Upper lobe of left lung (tissue), 6 donors: ENCODE data around the gene RPGRIP1L. TPM values are rescaled to one million over a fixed set of nuclear protein-coding genes. Genes with fewer than 3 reads are reported as not detected.
A peak's percentile ranks its signal among the peaks of the same experiment; 100 is the strongest.
"Not testable (repeated sequence)": the region's sequence is repeated elsewhere in the genome, so short reads cannot be mapped to it uniquely, and the experiment has no call there.

Experiments
- ATAC-seq, 2 donors: fragments of 200-7000 bp; cut with Tn5 transposase; one replicate each; pipeline ENCODE4 v1.9.1; 2022; ENCODE audit warnings: mild to moderate bottlenecking in 2 of 2, moderate library complexity in 2 of 2; ENCODE audit not compliant: low FRiP score in 2 of 2
- DNase-seq, 2 donors: peaks; one replicate each; pipeline ENCODE4 v3.0.0-alpha.2; 2019 to 2020
- H3K27ac ChIP-seq, 4 donors: fragments of 200-600 bp; sonication (generic); one replicate each; pipeline ENCODE4 v1.5.1; 2016 to 2019
- H3K27me3 ChIP-seq, 4 donors: fragments of 200-600 bp; sonication (generic); one replicate each; pipeline ENCODE4 v1.5.1; 2017 to 2019
- H3K36me3 ChIP-seq, 4 donors: fragments of 200-600 bp; sonication (generic); one replicate each; pipeline ENCODE4 v1.5.1; 2016 to 2019
- H3K4me1 ChIP-seq, 4 donors: fragments of 200-600 bp; sonication (generic); one replicate each; pipeline ENCODE4 v1.5.1; 2018 to 2019
- H3K4me3 ChIP-seq, 4 donors: fragments of 200-600 bp; sonication (generic); one replicate each; pipeline ENCODE4 v1.5.1; 2017 to 2019; ENCODE audit warnings: mild to moderate bottlenecking in 2 of 4, moderate library complexity in 1 of 4
- H3K9me3 ChIP-seq, 4 donors: fragments of 200-600 bp; sonication (generic); one replicate each; pipeline ENCODE4 v1.5.1; 2018 to 2019
- CTCF ChIP-seq, 6 experiments: fragments of 450-650 bp in 4 of 6; fragments of 200-600 bp in 2 of 6; sonication (generic) in 2 of 6; IDR thresholded peaks; one replicate each; pipeline ENCODE4 v1.5.1; 2016 to 2019; ENCODE audit warnings: antibody characterized with exemption in 6 of 6
- EP300 ChIP-seq, 4 donors: sonication (generic); formaldehyde crosslinking; IDR thresholded peaks; one replicate each; pipeline ENCODE4 v1.5.1; 2017; ENCODE audit warnings: antibody characterized with exemption in 4 of 4, control low read depth in 2 of 4
- POLR2A ChIP-seq, 4 donors: fragments of 450-650 bp; IDR thresholded peaks; one replicate each; pipeline ENCODE4 v1.5.1; 2016 to 2017; ENCODE audit warnings: antibody characterized with exemption in 4 of 4, mild to moderate bottlenecking in 2 of 4
- POLR2AphosphoS5 ChIP-seq, 2 donors: sonication (generic); formaldehyde crosslinking; IDR thresholded peaks; one replicate each; pipeline ENCODE4 v1.5.1; 2017; ENCODE audit warnings: antibody characterized with exemption in 2 of 2
- WGBS, 2 donors: methylation state at CpG; one replicate each; pipeline ENCODE4 v1.1.5; 2017 to 2018; 5-methylcytosine and 5-hydroxymethylcytosine counted together
- total RNA-seq, 6 donors: library from RNA; depleted of rRNA in 4 of 6; stranded (reverse); fragments of >200 nt in 4 of 6; gene quantifications; one replicate each; pipeline versions ENCODE4 v1.1.0 to v1.2.1, GENCODE V29; 2016 to 2021
- donor health status: DM: no; HTN: no; CAD: no; lungs with moderate emphysema.
- donor health status: DM: no; HTN: yes; CAD: no; lungs with severe emphysema.

RPGRIP1L gene
- total RNA-seq, 6 donors from 2014 or later, result 2.8 to 15.9 (median 4.0) TPM

GRCh38 chr16:53708490-53708889, 4.8 kb upstream of the RPGRIP1L start:
- Histone ChIP-seq H3K4me1 (peaks cover 5 to 19% (median 10%) of the 10 kb centered on the region in 4 donors), H3K36me3 (no peaks in the 10 kb centered on the region), H3K27me3 (no peaks in the 10 kb centered on the region), H3K27ac (no peak overlapping the region), H3K4me3 (no peak overlapping the region), H3K9me3 (no peaks in the 10 kb centered on the region)
- TF ChIP-seq EP300 (IDR thresholded peaks at IDR 0.05) (no peak), POLR2AphosphoS5 (IDR thresholded peaks at IDR 0.05) (no peak), CTCF (IDR thresholded peaks at IDR 0.05) (no peak), POLR2A (IDR thresholded peaks at IDR 0.05) (no peak)
- 93 to 95% methylated on average over 2 of the region's 2 CpGs for WGBS, 2 donors
- ATAC-seq (no peak), DNase-seq (no peak)

- no peak overlapping the region for H3K27ac ChIP-seq
- 52 to 74% methylated on average over 3 of the region's 3 CpGs for WGBS, 2 donors
- H3K36me3 ChIP-seq, result no peaks in the 10 kb centered on the region
- H3K27me3 ChIP-seq, result no peaks in the 10 kb centered on the region
- no peak overlapping the region for H3K4me3 ChIP-seq
- H3K9me3 ChIP-seq, result no peaks in the 10 kb centered on the region
- no peak for ATAC-seq
- no peak for DNase-seq
- H3K4me1 ChIP-seq, result peaks cover 9 to 17% (median 15%) of the 10 kb centered on the region in 4 donors
- no peak for TF ChIP-seq POLR2A (IDR thresholded peaks at IDR 0.05)
Measured at GRCh38 chr16:53707671-53708070, 4.0 kb upstream of the RPGRIP1L start.

- 10 to 12% methylated on average over 6 of the region's 6 CpGs for WGBS, 2 donors
- Histone ChIP-seq H3K27me3 (no peaks in the 10 kb centered on the region), H3K27ac (peak overlapping the region; percentile 35 to 80 (median 70)), H3K4me3 (peak overlapping the region; percentile 55 to 89 (median 74)), H3K4me1 (peaks cover 9 to 17% (median 14%) of the 10 kb centered on the region in 4 donors), H3K9me3 (no peaks in the 10 kb centered on the region), H3K36me3 (no peaks in the 10 kb centered on the region)
- TF ChIP-seq POLR2AphosphoS5 (IDR thresholded peaks at IDR 0.05) (no peak), EP300 (IDR thresholded peaks at IDR 0.05) (no peak), CTCF (IDR thresholded peaks at IDR 0.05) (peak in 1 of 6 experiments; percentile 16), POLR2A (IDR thresholded peaks at IDR 0.05) (no peak)
- no peak for DNase-seq
- no peak for ATAC-seq
Measured at GRCh38 chr16:53704445-53704813, 770 bp upstream of the RPGRIP1L start.

GRCh38 chr16:53698271-53698670, 5.4 kb downstream of the RPGRIP1L start:
- not testable (repeated sequence) for H3K27ac ChIP-seq, H3K27me3 ChIP-seq, H3K4me3 ChIP-seq, DNase-seq, H3K4me1 ChIP-seq, ATAC-seq, H3K36me3 ChIP-seq, H3K9me3 ChIP-seq
- WGBS, 2 donors, result 95% methylated on average over 8 of the region's 31 CpGs; no CpG with 5 or more reads in 1 of the 2 donors

- no peak overlapping the region for H3K27ac ChIP-seq
- WGBS, 2 donors, result 83 to 97% methylated on average over 1 of the region's 1 CpG
- TF ChIP-seq POLR2A (IDR thresholded peaks at IDR 0.05) (no peak), CTCF (IDR thresholded peaks at IDR 0.05) (no peak), POLR2AphosphoS5 (IDR thresholded peaks at IDR 0.05) (no peak), EP300 (IDR thresholded peaks at IDR 0.05) (no peak)
- no peaks in the 10 kb centered on the region for H3K4me1 ChIP-seq
- no peak overlapping the region for H3K4me3 ChIP-seq
- ATAC-seq (no peak), DNase-seq (no peak)
- H3K27me3 ChIP-seq, result no peaks in the 10 kb centered on the region
- H3K9me3 ChIP-seq, result no peaks in the 10 kb centered on the region
- H3K36me3 ChIP-seq, result peaks cover 0 to 7% (median 0%) of the 10 kb centered on the region in 4 donors
Measured at GRCh38 chr16:53695070-53695469, 8.6 kb downstream of the RPGRIP1L start.

- DNase-seq (no peak), ATAC-seq (no peak)
- 92 to 98% methylated on average over 5 of the region's 5 CpGs for WGBS, 2 donors
- Histone ChIP-seq H3K4me1 (no peaks in the 10 kb centered on the region), H3K27me3 (no peaks in the 10 kb centered on the region), H3K9me3 (no peaks in the 10 kb centered on the region), H3K27ac (no peak overlapping the region), H3K36me3 (peaks cover 0 to 7% (median 0%) of the 10 kb centered on the region in 4 donors), H3K4me3 (no peak overlapping the region)
- TF ChIP-seq CTCF (IDR thresholded peaks at IDR 0.05), result no peak
- TF ChIP-seq POLR2AphosphoS5 (IDR thresholded peaks at IDR 0.05), result no peak
- no peak for TF ChIP-seq EP300 (IDR thresholded peaks at IDR 0.05)
- TF ChIP-seq POLR2A (IDR thresholded peaks at IDR 0.05), result no peak
Measured at GRCh38 chr16:53693320-53693719, 10.3 kb downstream of the RPGRIP1L start.
